NOMO-1 treated with DMSO at 0.1 percent for 48 hours (cell line): ENCODE measurements around the gene ABHD6.
"Not testable (repeated sequence)": the region's sequence is repeated elsewhere in the genome, so short reads cannot be mapped to it uniquely, and the experiment has no call there.

Experiments
- DNase-seq: peaks from one replicate; lab custom pipeline; 2025; ENCODE audit not compliant: unreplicated experiment; lab: John Stamatoyannopoulos, UW

ABHD6 gene

GRCh38 chr3:58321791-58322190 lies 84.2 kb downstream of the ABHD6 start:
- no peak for DNase-seq

GRCh38 chr3:58322793-58323192 lies 85.2 kb downstream of the ABHD6 start:
- DNase-seq: no peak

- no peak for DNase-seq
Observed at GRCh38 chr3:58323529-58324390, 86.2 kb downstream of the ABHD6 start.

- DNase-seq: no peak
Observed at GRCh38 chr3:58324391-58325390, 87.1 kb downstream of the ABHD6 start.

GRCh38 chr3:58325525-58325992 lies 88.0 kb downstream of the ABHD6 start:
- DNase-seq: no peak

DNA sequence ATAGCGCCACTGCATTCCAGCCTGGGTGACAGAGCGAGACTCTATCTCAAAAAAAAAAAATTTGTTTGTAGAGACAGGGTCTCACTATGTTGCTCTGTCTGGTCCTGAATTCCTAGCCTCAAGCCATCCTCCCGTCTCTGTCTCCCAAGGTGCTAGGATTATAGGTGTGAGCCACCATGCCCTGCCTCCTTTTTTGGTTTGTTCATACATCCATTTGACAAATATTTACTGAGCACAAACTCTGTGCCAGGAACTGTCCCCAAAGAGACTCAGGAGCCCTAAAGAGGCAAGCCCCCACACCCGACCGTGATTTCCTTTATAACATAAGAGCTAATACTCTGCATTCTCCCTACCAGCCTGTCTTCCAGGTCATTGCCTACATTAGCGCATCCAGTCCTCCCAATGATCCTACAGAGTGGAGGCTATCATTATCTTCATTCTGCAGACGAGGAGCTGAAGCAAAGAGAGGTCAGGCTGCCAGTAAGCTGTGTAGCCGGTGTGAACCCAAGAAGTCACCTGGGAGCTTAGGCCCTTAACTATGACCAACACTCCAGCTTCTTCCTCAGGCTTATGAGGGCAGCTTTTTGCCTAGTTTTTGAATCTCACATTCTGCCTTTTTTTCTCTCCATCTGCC lies 88.8 kb downstream of the ABHD6 start:
- DNase-seq: no peak

- DNase-seq: no peak
Observed at GRCh38 chr3:58329150-58329921, 91.7 kb downstream of the ABHD6 start.

DNA sequence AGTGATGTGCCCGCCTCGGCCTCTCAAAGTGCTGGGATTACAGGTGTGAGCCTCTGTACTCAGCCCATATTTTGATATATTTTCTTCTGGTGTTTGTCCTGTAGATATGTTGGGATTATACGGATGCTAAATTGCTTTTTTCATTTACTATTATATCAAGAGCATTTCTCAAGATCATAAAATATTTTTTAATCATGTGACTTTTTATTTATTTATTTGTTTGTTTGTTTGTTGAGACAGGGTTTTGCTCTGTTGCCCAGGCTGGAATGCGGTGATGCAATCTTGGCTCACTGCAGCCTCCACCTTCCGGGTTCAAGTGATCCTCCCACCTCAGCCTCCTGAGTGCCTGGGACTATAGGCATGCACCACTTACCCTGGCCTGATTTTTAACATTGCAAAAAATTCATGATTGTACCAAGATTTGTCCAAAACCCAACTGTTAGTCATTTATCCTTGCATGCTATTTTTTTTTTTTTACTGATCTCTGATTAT lies 92.4 kb downstream of the ABHD6 start:
- DNase-seq: no peak

DNA sequence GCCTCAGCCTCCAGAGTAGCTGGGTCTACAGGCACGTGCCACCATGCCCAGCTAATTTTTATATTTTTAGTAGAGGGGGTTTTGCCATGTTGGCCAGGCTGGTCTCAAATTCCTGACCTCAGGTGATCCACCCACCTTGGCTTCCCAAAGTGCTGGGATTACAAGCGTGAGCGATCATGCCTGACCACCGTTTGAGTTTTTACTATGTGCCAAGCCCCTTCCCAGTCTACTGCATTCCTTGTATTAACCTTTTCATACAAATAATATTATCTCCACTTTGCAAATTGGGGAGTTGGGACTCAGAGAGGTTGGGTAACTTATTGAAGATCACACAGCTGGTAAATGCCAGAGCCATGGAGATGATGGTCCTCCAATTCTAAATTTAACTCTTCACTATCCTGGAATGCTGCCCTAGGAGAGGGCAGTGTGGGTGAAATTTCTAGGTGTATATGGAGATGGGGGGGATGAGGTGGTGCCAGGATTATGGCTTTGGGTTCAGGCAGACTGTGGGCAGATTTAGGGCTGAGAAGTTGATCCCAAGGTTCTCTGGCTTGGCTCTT lies 94.1 kb downstream of the ABHD6 start:
- DNase-seq: no peak

- DNase-seq: peak; percentile 80
Observed at GRCh38 chr3:58332575-58333188, 95.1 kb downstream of the ABHD6 start, which contains the start of gene PXK. PXK (plus strand) TSS chr3:58332892; CDS start chr3:58332989, 97 bp downstream.

DNA sequence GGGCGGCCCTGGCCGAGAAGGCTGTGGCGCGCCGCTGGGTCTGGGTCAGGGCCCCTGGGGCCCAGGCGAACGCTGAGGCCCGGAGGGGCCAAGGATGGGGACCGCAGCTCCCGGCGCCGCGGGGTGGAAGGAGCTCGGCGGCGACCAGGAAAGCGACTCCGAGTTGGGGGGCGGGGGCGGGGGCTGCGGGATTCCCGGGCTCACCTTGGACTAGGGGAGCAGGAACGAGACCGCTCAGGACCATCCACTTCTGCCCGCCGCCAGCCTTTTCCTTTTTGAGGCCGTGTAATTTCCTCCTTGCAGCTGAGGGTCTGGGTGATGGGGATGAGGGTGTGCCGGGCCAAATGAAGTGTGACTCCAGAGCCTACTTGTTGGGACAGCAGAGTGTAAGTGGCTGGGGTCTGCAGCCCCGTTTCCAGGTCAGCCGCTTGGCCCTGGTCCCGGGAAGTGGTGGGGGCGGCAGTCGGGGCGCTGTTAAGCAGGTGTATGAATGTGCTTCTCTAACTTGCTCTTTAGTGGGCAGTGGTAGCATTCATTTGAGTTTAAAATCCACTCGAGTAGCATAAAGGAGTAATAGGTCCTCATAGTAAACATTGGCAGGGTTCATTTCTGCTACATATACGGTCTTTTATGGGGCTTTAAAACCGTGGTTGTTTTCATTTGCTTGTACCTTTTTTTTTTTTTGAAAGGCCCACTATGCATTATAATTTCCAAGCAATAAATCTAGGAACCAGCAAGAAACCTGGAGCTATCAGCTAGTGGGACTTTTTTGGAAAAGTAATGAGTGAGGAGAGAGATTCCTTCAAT lies 95.8 kb downstream of the ABHD6 start:
- peak; percentile 24 for DNase-seq

DNA sequence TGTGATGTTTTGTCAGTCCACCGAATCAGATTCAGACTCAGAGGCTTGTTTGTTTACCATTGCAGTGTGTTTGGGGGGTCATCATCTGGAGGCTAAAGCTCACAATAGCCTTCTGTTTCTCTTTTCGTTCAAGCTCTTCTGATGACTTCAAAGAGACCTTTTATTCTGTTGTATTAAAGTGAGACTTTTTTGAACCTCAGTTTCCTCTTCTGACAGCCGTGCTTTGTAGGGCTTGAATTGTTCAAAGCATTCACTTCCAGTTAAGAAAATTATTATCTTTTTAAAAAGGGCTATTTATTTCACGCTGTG lies 96.4 kb downstream of the ABHD6 start:
- no peak for DNase-seq

- DNase-seq: no peak
Observed at GRCh38 chr3:58334506-58334884, 96.9 kb downstream of the ABHD6 start.

DNA sequence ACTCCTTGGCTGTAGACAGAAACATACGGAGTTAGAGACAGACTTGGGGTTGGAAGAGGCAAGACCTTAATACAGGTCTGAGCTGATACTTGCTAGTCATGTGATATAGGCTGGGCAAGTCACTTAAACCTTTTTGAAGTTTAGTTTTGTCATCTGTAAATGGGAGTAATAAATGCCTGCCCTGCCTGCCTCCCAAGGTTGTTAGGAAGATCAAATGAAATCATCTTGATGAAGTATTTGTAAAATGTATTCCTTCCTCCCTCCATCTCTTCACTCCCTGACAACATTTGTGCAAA lies 98.0 kb downstream of the ABHD6 start:
- no peak for DNase-seq

GRCh38 chr3:58336135-58336882 lies 98.7 kb downstream of the ABHD6 start:
- DNase-seq: no peak

GRCh38 chr3:58337190-58337589 lies 99.6 kb downstream of the ABHD6 start:
- no peak for DNase-seq

- not testable (repeated sequence) for DNase-seq
Observed at GRCh38 chr3:58339146-58339545, 101.6 kb downstream of the ABHD6 start.

- no peak for DNase-seq
Observed at GRCh38 chr3:58340594-58341244, 103.1 kb downstream of the ABHD6 start.
